Inflammatory macrophage (primary cell): ENCODE measurements around the gene TEDC2.

Experiments used
- DNase-seq, 2 donors: peaks; one replicate each; pipeline ENCODE4 v3.0.0-alpha.2; 2020 to 2022

The TEDC2 gene

DNA sequence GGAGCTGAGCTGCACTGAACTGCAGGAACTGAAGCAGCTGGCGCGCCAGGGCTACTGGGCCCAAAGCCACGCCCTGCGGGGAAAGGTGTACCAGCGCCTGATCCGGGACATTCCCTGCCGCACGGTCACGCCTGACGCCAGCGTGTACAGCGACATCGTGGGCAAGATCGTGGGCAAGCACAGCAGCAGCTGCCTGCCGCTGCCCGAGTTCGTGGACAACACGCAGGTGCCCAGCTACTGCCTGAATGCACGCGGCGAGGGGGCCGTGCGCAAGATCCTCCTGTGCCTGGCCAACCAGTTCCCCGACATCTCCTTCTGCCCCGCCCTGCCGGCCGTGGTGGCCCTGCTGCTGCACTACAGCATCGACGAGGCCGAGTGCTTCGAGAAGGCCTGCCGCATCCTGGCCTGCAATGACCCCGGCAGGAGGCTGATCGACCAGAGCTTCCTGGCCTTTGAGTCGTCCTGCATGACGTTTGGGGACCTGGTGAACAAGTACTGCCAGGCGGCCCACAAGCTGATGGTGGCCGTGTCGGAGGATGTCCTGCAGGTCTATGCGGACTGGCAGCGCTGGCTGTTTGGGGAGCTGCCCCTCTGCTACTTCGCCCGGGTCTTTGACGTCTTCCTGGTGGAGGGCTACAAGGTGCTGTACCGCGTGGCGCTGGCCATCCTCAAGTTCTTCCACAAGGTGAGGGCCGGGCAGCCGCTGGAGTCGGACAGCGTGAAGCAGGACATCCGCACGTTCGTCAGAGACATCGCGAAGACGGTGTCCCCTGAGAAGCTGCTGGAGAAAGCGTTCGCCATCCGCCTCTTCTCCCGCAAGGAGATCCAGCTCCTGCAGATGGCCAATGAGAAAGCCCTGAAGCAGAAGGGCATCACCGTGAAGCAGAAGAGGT is 36.6 kb downstream of the TEDC2 start:
- no peak for DNase-seq

DNA sequence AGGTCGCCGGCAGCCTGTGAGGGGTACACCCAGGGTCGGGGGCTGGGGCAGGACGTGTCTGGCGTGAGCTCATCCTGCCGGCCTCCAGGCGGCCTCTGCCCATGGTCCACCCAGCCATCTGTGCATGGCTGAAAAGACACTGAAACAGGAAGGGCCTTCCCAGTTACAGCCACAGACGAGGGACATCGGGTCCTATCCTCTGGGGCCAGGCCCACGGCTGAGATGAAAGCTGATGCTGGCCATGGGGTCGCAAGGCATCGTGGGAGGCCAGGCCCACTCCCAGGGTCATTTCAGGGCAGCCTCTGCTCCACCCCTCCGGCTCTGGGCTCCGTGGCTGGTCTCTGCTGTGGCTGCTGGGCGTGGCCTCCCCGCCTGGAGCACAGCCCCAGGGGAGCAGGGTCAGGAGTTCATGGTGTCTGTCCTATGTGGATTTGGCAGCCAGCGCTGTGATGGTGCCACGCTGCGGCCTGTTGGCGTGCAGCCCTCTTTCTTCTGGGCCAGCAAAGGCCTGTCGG is 37.3 kb downstream of the TEDC2 start:
- DNase-seq: no peak

DNA sequence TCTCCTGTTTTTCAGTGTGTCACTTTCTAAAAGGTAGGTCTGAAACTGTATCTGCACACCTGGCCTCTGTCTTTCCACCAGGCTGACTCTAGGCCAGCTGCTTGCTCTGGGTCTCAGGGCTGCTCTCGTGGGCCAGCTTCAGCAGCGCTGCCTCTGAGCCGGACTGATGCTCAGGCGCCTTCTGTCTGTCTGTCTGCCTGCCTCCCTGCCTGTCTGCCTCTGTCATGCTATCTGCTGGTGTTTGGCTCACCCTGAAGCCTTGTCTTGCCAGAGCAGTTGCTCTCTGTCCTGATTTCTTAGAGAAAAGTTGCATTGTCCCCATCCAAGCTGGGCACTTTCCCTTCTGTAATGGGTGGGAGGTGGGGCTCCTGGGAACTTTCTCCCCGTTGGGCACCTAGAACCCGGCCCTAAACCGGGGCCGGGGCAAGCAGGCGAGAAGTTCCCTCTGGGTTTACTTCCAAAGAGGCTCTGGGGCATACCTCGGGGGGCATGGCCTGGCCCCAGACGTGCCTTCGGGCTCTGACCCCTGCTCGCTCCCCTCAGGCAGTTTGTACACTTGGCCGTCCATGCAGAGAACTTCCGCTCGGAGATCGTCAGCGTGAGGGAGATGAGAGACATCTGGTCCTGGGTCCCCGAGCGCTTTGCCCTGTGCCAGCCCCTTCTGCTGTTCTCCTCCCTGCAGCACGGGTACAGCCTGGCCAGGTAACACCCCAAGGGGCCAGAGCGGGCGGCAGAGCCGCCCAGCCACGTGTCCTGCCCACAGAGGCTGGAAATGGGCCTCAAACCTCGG is 38.0 kb downstream of the TEDC2 start:
- no peak for DNase-seq

DNA sequence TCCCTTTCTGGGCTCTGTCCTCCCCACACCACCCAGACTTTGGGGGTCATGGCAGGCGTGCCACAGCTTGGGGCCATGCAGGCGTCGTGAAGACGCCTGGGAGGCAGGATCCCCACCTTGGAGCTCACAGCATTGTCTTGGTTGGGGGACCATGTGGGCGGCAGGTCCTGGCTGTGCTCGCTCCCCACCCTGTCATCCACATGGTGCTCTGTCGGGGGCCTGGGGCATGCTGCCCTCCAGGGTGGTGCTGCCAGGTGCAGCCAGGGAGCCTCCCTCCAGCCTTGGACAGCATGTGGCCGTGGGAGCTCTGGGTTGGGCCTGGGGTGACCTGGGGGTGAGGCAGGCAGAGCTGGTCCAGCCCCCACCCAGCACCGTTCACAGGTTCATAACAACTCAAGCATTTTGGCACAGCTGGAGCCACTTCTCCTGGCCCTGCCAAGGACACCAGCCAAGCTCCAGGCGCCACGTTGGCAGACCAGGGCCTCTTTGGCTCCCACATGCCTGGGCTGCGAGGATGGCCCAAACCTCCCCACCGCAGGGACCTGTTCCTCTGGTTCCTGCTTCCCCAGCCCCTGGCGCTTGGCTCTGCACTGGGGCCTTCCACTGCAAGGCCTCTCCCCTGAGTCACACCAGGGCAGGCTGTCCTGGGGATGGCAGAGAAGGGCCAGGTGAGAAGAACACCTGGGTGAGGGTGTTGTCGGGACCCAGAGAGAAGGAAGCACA is 38.8 kb downstream of the TEDC2 start:
- no peak for DNase-seq

DNA sequence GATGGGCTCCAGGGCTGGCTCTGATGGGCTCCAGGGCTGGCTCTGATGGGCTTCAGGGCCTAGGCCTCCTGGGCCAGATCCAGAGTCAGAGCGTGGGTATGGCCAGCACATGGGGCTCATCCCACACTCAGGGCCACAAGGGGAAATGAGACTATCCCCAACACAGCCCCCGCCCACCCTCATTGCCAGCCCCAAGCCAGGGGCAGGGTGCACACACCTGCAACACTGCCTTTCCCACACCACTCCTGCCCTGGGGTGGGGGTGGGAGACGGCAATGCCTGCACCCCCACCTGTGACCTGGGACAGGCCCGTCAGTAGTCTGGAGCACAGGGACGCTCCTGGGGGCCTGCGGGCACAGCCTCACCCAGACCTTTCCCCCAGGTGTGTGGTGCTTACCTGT is 39.5 kb downstream of the TEDC2 start:
- no peak for DNase-seq

DNA sequence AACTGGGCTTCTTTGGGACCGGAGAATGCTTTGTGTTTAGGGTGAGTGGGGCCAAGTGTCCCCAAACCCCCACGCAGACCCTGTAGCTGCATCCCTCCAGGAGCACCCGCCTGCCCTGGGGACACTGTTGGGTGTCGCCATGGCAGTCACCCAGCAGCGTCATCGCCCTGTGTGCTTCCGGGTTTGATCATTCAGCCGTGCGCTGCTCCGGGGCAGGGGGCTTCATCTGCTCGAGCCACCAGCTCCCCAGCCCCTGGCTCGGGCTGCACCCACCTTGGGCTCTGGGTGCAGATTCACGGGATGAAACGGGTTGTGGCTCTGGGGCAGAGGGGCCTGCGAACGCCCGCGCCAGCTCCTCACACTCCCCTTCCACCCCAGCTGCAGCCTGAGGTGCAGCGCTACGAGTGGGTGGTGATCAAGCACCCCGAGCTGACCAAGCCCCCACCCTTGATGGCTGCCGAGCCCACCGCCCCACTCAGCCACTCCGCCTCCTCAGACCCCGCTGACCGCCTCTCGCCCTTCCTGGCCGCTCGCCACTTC is 40.1 kb downstream of the TEDC2 start:
- no peak for DNase-seq

DNA sequence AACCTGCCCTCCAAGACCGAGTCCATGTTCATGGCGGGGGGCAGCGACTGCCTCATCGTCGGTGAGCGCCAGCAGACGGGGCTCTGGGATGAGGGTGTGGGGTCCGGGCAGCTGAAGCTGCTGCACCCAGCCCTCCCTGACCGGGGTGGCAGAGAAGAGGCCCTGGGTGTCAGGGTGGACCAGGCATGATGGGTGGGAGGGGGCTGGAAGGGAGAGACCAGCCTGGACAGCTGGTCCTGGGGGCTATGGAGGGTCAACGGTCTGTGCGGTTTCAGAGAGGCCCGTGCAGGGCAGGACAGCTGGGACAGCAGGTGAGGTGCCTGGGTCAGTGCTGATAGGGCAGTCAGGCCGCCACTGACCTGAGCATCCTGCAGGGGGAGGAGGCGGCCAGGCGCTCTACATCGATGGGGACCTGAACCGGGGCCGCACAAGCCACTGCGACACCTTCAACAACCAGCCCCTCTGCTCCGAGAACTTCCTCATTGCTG is 40.6 kb downstream of the TEDC2 start:
- no peak for DNase-seq

DNA sequence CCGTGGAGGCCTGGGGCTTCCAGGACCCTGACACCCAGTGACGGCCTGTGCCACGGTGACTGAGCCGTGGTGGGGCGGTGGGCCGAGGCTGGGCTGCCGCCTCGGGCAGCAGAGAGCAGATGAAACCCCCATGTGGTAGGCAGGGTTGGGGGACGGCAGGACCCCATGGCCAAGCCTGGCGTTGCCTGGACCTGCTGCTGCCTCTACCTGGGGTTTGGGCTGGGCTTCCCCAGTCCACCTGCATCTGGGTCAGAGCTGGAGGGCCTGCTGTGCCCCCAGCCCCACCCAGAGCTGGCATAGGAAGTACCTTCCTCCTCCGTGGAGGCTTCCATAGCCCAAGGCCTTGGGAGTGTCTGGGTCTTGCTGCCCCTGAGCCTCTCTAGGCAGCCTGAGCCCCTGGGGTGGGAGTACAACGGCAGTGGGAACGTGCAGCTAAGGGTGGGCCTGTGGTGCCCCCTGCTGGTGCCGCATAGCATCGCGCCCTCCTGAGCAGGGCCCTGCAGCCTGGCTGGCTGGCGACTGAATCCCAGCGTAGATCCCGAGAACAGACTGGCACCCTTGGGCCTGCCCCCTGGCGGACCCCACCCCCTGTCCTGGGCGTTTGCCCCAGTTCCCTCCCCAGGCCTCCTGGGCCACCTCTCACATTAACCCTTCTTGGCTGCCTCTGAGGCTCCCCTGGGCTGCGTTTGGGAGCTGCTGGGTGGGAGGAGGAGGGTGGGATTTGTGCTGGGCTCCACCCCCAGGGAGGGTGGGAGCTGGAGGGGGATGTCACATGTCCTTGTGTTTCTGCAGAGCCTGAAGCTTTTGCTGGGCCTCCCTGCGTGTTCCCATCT is 41.2 kb downstream of the TEDC2 start:
- peak; percentile 87 for DNase-seq

DNA sequence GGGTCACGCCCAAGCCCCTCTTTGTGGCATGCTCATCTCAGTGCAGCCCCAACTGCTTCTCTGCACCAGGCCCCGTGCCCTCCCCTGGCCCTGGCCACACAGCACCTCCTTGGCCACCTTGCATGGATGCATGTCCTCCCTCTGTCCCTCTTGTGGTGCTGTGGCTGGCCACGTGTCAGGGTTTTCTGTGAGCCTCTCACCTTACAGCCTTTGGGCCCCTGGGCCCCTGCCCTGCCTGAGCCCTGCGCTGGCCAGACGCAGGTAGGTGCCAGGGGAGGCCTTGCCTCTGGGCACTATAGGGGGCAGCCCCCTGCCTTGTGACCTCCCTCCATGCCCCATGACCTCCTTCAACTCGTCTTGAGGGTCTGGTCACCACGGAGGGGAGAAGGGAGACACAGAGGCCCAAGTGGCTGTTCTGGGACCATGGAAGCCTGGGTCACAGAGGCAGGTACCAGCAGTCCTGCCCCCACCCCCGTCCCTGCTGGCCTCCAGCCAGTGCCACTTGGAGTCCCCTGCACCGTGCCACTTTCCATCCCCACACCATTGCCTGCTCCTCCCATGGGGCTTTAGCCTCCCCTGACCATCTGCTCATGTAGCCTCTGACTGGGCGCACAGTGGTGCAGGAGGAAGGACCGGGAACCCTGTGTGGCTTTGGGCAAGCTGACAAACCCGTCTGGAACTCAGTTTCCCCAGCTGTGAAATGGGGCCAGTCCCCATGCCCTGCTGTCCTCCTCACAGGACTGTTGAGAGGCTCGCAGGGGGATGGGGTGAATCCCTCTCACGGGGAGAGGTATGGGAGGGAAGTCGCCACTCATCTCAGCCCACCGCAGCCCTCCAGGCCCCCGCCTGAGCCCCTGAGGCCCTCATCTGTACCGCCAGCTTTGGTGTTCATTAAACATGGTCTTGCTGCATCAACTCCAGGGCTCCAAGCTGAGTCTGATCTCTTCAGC is 42.3 kb downstream of the TEDC2 start:
- no peak for DNase-seq

DNA sequence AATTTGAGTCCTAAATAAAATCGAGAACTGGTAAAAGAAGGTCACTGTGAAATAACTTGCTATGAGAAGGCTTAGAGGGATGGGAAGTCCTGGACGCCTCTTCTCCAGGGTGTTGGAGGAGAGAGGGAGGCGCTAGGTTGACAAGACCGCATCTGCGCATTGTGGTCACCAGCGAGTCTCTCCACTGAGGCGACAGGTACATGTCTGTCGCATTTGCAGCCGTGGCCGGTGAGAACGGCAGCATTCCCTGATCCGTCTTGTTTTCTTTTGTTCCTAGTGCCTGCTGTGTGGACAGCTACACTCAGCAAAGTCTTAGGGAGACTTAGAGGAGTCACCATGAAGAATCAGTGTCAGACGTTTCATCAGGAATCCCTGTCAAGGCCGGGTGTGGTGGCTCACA is 45.8 kb downstream of the TEDC2 start:
- DNase-seq: no peak

DNA sequence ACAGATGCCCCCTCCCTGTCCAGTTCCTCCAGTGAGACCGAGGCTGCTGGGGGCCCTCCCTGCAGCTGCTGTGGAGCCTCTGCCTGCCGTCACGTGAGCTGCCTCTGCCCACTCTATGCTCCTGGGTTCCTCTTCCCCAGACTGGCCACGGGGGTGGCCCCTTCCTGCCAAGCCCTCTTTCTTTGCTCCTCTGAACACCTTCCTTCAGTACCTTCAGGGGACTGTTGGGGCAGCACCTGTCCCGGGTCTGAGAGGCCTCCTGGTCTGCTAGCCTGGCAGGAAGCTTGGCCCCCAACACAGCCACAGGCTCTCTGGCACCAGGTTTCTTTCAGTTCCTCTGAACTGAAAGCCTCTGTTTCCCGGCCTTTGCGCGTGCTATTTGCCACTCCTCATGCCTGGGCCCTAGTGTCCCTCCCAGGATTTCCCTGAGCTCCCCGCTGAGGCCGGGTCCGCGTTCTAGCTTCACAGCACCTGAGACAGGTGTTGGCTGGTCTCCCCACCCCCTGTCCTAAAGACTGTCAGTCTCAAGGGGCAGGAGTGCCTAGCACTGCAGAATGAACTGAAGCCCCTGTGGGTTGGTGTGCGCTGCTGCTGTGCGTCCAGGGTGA is 47.2 kb downstream of the TEDC2 start:
- peak; percentile 83 to 90 for DNase-seq

DNA sequence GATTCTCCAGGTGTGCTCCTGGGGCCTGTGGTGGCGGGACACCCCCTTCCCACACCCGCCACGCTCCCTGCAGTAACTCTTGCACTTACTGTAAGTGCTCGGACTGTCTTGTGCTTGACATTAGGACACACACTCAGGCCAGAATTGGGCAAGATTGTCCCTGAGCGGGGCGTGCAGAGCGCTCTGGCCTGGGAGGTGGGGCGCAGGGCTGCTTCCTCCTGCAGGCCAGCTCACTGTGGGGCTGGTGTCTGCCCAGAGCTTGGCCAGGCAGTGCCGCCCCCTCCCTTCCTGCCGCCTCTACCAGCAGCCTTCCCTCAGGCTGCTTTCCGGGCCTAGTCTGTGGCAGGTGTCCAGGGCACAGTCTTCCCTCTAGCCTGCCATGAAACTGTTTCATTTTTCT is 47.8 kb downstream of the TEDC2 start:
- peak; percentile 95 to 96 for DNase-seq

DNA sequence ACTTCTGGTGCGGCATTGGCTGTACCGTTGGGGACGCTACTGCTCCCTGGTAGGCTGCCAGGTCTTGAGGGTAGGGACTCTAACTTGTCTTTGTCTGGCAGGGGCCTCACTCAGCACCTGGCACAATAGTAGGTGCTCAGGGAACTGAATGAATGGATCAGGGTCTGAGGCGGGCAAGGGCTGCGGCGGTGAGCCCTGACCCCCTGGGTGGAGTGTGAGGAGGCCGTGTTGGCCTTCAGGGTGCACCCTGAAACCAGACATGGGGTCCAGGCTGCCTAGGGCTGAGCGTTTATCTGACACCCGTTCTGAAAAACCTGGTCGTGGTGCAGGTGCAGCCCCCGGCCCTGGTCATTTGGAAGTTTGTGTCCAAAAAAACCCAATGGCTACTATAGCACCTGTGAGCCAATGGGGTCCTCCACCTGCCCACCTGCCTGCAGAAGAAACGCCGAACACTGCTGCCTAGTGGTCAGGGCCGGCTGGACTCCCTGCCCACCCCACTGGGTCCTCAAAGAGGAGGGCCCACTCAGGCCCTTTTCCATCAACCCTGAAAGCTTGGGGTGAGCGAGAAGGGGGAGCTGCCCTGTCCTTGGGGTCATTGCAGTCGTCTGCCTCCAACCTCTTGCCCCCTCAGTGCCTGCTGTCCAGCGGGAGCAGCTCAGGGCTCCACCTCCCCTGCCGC is 49.0 kb downstream of the TEDC2 start:
- DNase-seq: no peak

DNA sequence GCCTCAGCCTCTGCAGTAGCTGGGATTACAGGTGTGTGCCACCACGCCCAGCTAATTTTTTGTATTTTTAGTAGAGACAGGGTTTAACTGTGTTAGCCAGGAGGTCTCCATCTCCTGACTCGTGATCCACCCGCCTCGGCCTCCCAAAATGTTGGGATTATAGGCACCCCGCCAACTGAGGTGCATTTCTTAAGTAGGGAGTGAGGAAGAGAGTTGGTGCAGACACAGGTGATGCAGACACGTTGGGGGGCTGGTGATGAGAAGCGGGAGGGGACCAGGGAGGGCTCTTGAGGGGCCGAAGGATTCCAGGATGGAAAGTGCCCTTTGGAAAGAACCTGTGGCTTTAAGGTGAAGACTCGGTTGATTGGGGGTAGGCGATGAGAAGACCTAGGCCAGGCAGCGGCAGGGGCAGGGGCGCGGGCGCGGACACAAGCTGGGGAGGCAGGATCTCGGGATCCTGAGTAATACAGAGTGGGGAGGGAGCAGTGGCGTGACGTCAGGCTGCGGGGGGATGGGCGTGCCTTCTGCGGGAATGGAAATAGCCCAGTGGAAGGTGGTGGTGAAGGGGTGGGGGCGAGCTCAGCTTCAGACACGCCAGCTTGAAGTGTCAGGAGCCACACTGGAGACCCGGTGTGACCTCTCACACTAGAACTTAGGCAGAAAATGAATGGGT is 51.4 kb downstream of the TEDC2 start:
- peak; percentile 42 to 71 for DNase-seq

DNA sequence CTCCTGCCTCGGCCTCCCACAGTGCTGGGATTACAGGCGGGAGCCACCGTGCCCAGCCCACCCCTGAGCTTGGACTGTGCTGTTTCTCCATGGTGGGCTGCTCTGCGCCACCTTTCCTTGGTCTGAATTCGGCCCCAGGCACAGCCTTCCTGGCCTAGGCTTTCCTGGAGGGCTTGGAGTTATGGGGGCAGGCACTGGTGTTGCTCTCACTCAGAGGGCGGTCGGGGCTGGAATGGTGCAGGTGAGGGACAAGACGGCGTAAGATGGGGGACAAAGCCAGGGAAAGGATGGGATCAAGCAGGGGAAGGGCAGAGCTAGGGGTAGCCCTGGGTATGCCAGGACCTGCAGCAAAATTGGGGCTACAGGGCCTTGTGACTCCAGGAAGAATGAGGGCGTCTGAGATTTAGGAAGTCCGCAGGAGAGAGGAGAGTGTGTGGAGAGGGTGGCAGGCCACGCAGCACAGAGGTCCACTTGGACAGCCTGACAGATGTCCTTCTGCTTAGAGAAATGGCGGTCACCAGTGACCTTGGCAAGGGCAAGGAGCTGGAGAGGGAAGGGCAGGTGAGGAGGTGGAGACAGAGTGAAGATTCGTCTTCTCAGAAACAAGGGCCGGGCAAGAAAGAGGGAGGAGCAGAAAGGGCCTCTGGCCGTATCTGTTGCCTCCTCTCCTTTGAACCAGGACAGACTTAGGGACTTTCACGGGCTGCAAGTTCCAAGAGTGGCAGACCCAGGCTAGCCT is 52.3 kb downstream of the TEDC2 start:
- no peak for DNase-seq

DNA sequence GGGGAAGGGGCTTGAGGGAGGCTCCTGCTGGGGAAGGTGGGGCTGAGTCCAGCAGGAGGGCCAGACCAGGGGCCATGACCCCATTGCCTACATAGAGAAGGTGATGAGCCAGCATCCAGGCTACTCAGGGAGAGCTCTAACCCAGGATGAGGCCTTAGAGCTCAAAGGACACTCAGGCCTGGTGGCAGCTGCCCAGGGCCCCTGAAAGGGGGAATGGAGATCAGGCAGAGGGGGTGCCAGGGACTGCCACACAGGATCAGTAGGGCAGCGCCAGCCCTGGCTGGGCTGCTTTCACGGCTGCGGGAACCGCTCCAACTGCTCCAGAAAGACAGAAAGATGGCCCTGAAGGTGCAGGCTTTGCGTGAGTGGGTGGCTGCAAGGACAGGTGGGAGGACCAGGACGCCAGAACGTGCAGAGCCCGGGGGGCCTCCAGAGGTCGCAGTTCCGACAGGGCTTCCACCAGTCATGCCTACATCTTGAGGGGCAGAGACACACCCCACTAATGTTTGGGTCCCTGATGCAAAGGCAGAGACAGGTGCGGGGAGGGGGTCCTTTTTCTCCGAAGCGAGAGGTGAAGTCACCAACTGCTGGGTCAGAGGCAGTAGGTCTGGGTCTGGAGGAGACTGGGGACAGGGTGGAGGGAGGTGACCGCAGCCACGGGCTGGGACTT is 53.0 kb downstream of the TEDC2 start:
- no peak for DNase-seq
